Measurements from ENCODE around the gene SKAP2. TPM values are rescaled to one million over a fixed set of nuclear protein-coding genes. Genes with fewer than 3 reads are reported as not detected.

SKAP2 gene
- total and polyA plus RNA-seq, 2 donors (not counting 3 experiments of a cell fraction or from before 2014, with no cell fraction given), result 4.0 to 27.6 TPM

GRCh38 chr7:26618898-26619297 is 245.5 kb downstream of the SKAP2 start:
- Histone ChIP-seq H4K20me1 (replicated peaks; ENCODE audit: control insufficient read depth, extremely low read depth, insufficient read depth, low read length) (no peaks in the 10 kb centered on the region), H3K4me1 (ENCODE audit: control insufficient read depth, extremely low read depth, insufficient read depth, low read length) (no peaks in the 10 kb centered on the region), H3K27me3 (ENCODE audit: control insufficient read depth in 2 of 2, insufficient read depth in 2 of 2, low read length in 2 of 2) (no peaks in the 10 kb centered on the region), H3K79me2 (ENCODE audit: control insufficient read depth, insufficient read depth, low read length) (no peaks in the 10 kb centered on the region), H3K9me3 (replicated peaks; ENCODE audit: control insufficient read depth, insufficient read depth, low read length) (no peaks in the 10 kb centered on the region), H3K36me3 (ENCODE audit: control insufficient read depth in 2 of 2, extremely low read depth in 1 of 2, insufficient read depth in 2 of 2, low read length in 2 of 2) (no peaks in the 10 kb centered on the region), H2AFZ (ENCODE audit: low read depth, low read length) (no peak overlapping the region), H3K4me3 (replicated peaks in 1 of 3; ENCODE audit: insufficient read depth in 1 of 3, low read depth in 1 of 3, low read length in 3 of 3) (no peak overlapping the region), H3K27ac (ENCODE audit: insufficient read depth, low read depth, low read length) (no peak overlapping the region), H3K9me1 (replicated peaks; ENCODE audit: control insufficient read depth, extremely low read depth, insufficient read depth, low read length) (no peaks in the 10 kb centered on the region), H3K4me2 (ENCODE audit: insufficient read depth, low read length) (no peak overlapping the region), H3K9ac (replicated peaks; ENCODE audit: extremely low read depth, insufficient read depth, low read length) (no peak overlapping the region)
- DNase-seq (ENCODE audit: low read depth, low spot score), result no peak
- no TSS peak for BruUV-seq (replicated peaks)
- dilution Hi-C loops (cut with MboI; ENCODE audit: extremely low pct_ligation_motif_present, low sequenced_read_pairs), result no loop called here
- POLR2A ChIA-PET, result no interaction called here
- TF ChIP-seq POLR2AphosphoS5 (IDR thresholded peaks at IDR 0.05; ENCODE audit: insufficient read depth, low read depth, low read length) (no peak), MAX (IDR thresholded peaks at IDR 0.05; ENCODE audit: insufficient read depth, insufficient read length) (no peak), JUN (IDR thresholded peaks at IDR 0.05; ENCODE audit: borderline replicate concordance, insufficient read depth, insufficient read length, low read depth) (no peak), CTCF (IDR thresholded peaks at IDR 0.05; ENCODE audit: extremely low read depth in 1 of 2, insufficient read depth in 1 of 2, low read depth in 1 of 2, low read length in 2 of 2) (no peak), FOS (IDR thresholded peaks at IDR 0.05; ENCODE audit: borderline replicate concordance, insufficient read depth, low read length) (no peak), EZH2 (IDR thresholded peaks at IDR 0.05; ENCODE audit: borderline replicate concordance, low read depth, low read length, severe bottlenecking) (no peak), POLR2A (IDR thresholded peaks at IDR 0.05; ENCODE audit: low read depth, low read length) (no peak), GATA2 (IDR thresholded peaks at IDR 0.05; ENCODE audit: insufficient read depth, insufficient read length, low read depth, low read length) (no peak), MYC (IDR thresholded peaks at IDR 0.05; ENCODE audit: low read depth, low read length) (no peak)
- FAIRE-seq, result no peak
- CTCF ChIA-PET, result no interaction called here
- intact Hi-C loops (cut with micrococcal nuclease), result no loop called here
